ENCODE data around the gene PRRG3. TPM values are rescaled to one million over a fixed set of nuclear protein-coding genes. Genes with fewer than 3 reads are reported as not detected.

The PRRG3 gene
- total RNA-seq, 1 donor from 2014 or later, result 1.9 TPM

- Mint-ChIP-seq H3K4me3 (no peak overlapping the region), H3K36me3 (no peaks in the 10 kb centered on the region), H3K27me3 (ENCODE audit: insufficient read depth, low read depth) (peaks cover 12% of the 10 kb centered on the region), H3K9me3 (peaks cover 15% of the 10 kb centered on the region), H3K27ac (no peak overlapping the region), H3K4me1 (no peaks in the 10 kb centered on the region)
- H3K79me2 ChIP-seq (ENCODE audit: low read depth), result no peaks in the 10 kb centered on the region
- TF ChIP-seq, protein P1, sequence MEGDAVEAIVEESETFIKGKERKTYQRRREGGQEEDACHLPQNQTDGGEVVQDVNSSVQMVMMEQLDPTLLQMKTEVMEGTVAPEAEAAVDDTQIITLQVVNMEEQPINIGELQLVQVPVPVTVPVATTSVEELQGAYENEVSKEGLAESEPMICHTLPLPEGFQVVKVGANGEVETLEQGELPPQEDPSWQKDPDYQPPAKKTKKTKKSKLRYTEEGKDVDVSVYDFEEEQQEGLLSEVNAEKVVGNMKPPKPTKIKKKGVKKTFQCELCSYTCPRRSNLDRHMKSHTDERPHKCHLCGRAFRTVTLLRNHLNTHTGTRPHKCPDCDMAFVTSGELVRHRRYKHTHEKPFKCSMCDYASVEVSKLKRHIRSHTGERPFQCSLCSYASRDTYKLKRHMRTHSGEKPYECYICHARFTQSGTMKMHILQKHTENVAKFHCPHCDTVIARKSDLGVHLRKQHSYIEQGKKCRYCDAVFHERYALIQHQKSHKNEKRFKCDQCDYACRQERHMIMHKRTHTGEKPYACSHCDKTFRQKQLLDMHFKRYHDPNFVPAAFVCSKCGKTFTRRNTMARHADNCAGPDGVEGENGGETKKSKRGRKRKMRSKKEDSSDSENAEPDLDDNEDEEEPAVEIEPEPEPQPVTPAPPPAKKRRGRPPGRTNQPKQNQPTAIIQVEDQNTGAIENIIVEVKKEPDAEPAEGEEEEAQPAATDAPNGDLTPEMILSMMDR (IDR thresholded peaks at IDR 0.05), result no peak
- TF ChIP-seq EZH2 (IDR thresholded peaks at IDR 0.05), result no peak
- no peak for TF ChIP-seq EZH2phosphoT487 (IDR thresholded peaks at IDR 0.05)
- no peaks in the 10 kb centered on the region for H3K9me3 ChIP-seq (ENCODE audit: low read depth)
- H4K20me1 ChIP-seq (ENCODE audit: low read depth), result no peaks in the 10 kb centered on the region
- no peaks in the 10 kb centered on the region for H3K36me3 ChIP-seq
- no peak overlapping the region for H3K27ac ChIP-seq
- no peak overlapping the region for H3K4me2 ChIP-seq
- no peak overlapping the region for H3K4me3 ChIP-seq
- H3K27me3 ChIP-seq, result no peaks in the 10 kb centered on the region
- H2AFZ ChIP-seq (replicated peaks), result no peak overlapping the region
- DNase-seq (ENCODE audit: low spot score), result no peak
- no peaks in the 10 kb centered on the region for H3F3A ChIP-seq (ENCODE audit: low read depth)
- no peaks in the 10 kb centered on the region for H3K4me1 ChIP-seq
- no peak overlapping the region for H3K9ac ChIP-seq
Observed at GRCh38 chrX:151745651-151746050, 50.4 kb downstream of the PRRG3 start.

- Histone ChIP-seq H3K9me3 (ENCODE audit: low read depth) (no peaks in the 10 kb centered on the region), H3K9ac (no peak overlapping the region), H3K36me3 (no peaks in the 10 kb centered on the region), H3K79me2 (ENCODE audit: low read depth) (no peaks in the 10 kb centered on the region), H3K27me3 (no peaks in the 10 kb centered on the region), H4K20me1 (ENCODE audit: low read depth) (no peaks in the 10 kb centered on the region), H3F3A (ENCODE audit: low read depth) (no peaks in the 10 kb centered on the region), H3K4me3 (no peak overlapping the region), H3K4me2 (no peak overlapping the region), H3K27ac (no peak overlapping the region), H2AFZ (replicated peaks) (no peak overlapping the region), H3K4me1 (no peaks in the 10 kb centered on the region)
- Mint-ChIP-seq H3K27me3 (ENCODE audit: insufficient read depth, low read depth) (peaks cover 6% of the 10 kb centered on the region), H3K9me3 (peaks cover 18% of the 10 kb centered on the region), H3K27ac (no peak overlapping the region), H3K4me1 (no peaks in the 10 kb centered on the region), H3K4me3 (no peak overlapping the region), H3K36me3 (no peaks in the 10 kb centered on the region)
- no peak for DNase-seq (ENCODE audit: low spot score)
- TF ChIP-seq EZH2 (IDR thresholded peaks at IDR 0.05), result no peak
- TF ChIP-seq EZH2phosphoT487 (IDR thresholded peaks at IDR 0.05), result no peak
- TF ChIP-seq, protein P1 (IDR thresholded peaks at IDR 0.05), result no peak
Observed at GRCh38 chrX:151746502-151746901, 51.2 kb downstream of the PRRG3 start.

DNA sequence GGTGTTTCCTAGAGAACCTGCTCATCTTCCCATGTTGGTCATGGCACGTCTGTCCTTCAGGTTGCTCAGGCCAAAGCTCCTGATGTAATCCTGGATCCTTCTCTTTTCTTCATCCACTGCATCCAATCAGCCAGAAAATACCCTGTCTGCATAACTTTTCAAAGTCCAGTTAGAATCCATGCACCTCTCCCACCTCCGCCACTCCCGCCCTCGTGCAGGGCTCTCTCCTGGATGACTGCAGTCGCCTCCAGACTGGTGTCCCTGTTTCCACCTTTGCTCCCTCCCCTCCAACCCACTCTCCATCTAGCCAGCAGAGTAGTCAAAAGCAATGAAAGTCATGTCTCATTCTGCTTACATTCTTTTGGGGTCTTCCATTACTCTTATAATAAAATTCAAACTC, 55.3 kb downstream of the PRRG3 start:
- Histone ChIP-seq H3K9ac (no peak overlapping the region), H4K20me1 (ENCODE audit: low read depth) (no peaks in the 10 kb centered on the region), H3K36me3 (no peaks in the 10 kb centered on the region), H2AFZ (replicated peaks) (no peak overlapping the region), H3F3A (ENCODE audit: low read depth) (no peaks in the 10 kb centered on the region), H3K4me2 (no peak overlapping the region), H3K27me3 (no peaks in the 10 kb centered on the region), H3K4me3 (no peak overlapping the region), H3K79me2 (ENCODE audit: low read depth) (no peaks in the 10 kb centered on the region), H3K27ac (no peak overlapping the region), H3K4me1 (no peaks in the 10 kb centered on the region), H3K9me3 (ENCODE audit: low read depth) (no peaks in the 10 kb centered on the region)
- peaks cover 2% of the 10 kb centered on the region for H3K27me3 Mint-ChIP-seq (ENCODE audit: insufficient read depth, low read depth)
- no peaks in the 10 kb centered on the region for H3K4me1 Mint-ChIP-seq
- no peak overlapping the region for H3K4me3 Mint-ChIP-seq
- TF ChIP-seq EZH2phosphoT487 (IDR thresholded peaks at IDR 0.05) (no peak), EZH2 (IDR thresholded peaks at IDR 0.05) (no peak)
- TF ChIP-seq, protein P1 (IDR thresholded peaks at IDR 0.05), result no peak
- peaks cover 11% of the 10 kb centered on the region for H3K9me3 Mint-ChIP-seq
- no peaks in the 10 kb centered on the region for H3K36me3 Mint-ChIP-seq
- H3K27ac Mint-ChIP-seq, result no peak overlapping the region
- no peak for DNase-seq (ENCODE audit: low spot score)
